ENCODE data around the gene DEFB119. TPM values are rescaled to one million over a fixed set of nuclear protein-coding genes. Genes with fewer than 3 reads are reported as not detected.
"Not testable (repeated sequence)": the region's sequence is repeated elsewhere in the genome, so short reads cannot be mapped to it uniquely, and the experiment has no call there.

DEFB119 gene
- total RNA-seq, 1 experiment from 2014 or later, result not detected

- Histone ChIP-seq H3K79me2 (ENCODE audit: insufficient read depth, low read length) (no peaks in the 10 kb centered on the region), H3T11ph (ENCODE audit: low read length) (no peak within 1 kb of the TSS), H2AFZ (ENCODE audit: low read length) (no peak within 1 kb of the TSS), H3K9ac (ENCODE audit: extremely low read depth, insufficient read length, low read length) (no peak within 1 kb of the TSS), H3K4ac (ENCODE audit: low read depth, low read length) (no peak within 1 kb of the TSS), H2BK15ac (ENCODE audit: low read depth, low read length) (no peak within 1 kb of the TSS), H3K56ac (ENCODE audit: insufficient read length, low read depth, low read length) (no peak within 1 kb of the TSS), H3K14ac (ENCODE audit: insufficient read depth, low read length) (no peak within 1 kb of the TSS), H2AK5ac (ENCODE audit: insufficient read length, low read length) (no peak within 1 kb of the TSS), H3K4me2 (ENCODE audit: insufficient read depth, insufficient read length, low read length) (no peak within 1 kb of the TSS), H4K5ac (ENCODE audit: insufficient read length, low read depth, low read length) (no peak within 1 kb of the TSS), H3K79me1 (ENCODE audit: insufficient read depth, low read depth, low read length, poor library complexity, severe bottlenecking) (no peaks in the 10 kb centered on the region), H4K20me1 (ENCODE audit: control insufficient read depth, insufficient read depth, insufficient read length) (no peaks in the 10 kb centered on the region), H4K91ac (ENCODE audit: insufficient read length, low read depth, low read length) (no peak within 1 kb of the TSS), H3K9me3 (ENCODE audit: control insufficient read depth, low read depth, low read length) (peaks cover 80% of the 10 kb centered on the region), H3K27me3 (ENCODE audit: insufficient read depth, low read length) (no peaks in the 10 kb centered on the region), H3K4me1 (ENCODE audit: insufficient read depth, low read length) (no peaks in the 10 kb centered on the region), H2BK20ac (ENCODE audit: low read depth, low read length, poor library complexity, severe bottlenecking) (no peak within 1 kb of the TSS), H4K8ac (replicated peaks; ENCODE audit: insufficient read length, low read depth, low read length) (no peak within 1 kb of the TSS), H3K23me2 (ENCODE audit: insufficient read length, low read depth, low read length, poor library complexity, severe bottlenecking) (no peaks in the 10 kb centered on the region), H3K23ac (ENCODE audit: insufficient read length, low read depth, low read length) (no peak within 1 kb of the TSS), H2BK12ac (ENCODE audit: insufficient read length, low read depth, low read length) (no peak within 1 kb of the TSS), H2BK120ac (ENCODE audit: low read depth, low read length, poor library complexity, severe bottlenecking) (no peak within 1 kb of the TSS), H3K27ac (ENCODE audit: insufficient read length, low read depth, low read length) (no peak within 1 kb of the TSS), H3K18ac (ENCODE audit: insufficient read length, low read depth, low read length) (no peak within 1 kb of the TSS), H2BK5ac (ENCODE audit: insufficient read length, low read length) (no peak within 1 kb of the TSS)
- Mint-ChIP-seq H3K27ac (no peak within 1 kb of the TSS), H3K4me3 (no peak within 1 kb of the TSS; a peak in 1 of 5 replicates), H3K9me3 (peaks cover 89 to 93% of the 10 kb centered on the region in 2 experiments), H3K4me1 (no peaks in the 10 kb centered on the region), H3K36me3 (ENCODE audit: insufficient read depth in 1 of 3, low read depth in 3 of 3) (peaks cover 0 to 34% (median 6%) of the 10 kb centered on the region in 3 experiments; a peak in 6 of 7 replicates), H3K27me3 (ENCODE audit: low read depth) (peaks cover 4% of the 10 kb centered on the region)
- DNase-seq, result no peak
- WGBS (ENCODE audit: extremely low coverage, insufficient read length, low lambda C conversion rate), result no CpG with 5 or more reads among the region's 2 CpGs
- no peak for TF ChIP-seq CTCF (conservative IDR thresholded peaks at IDR 0.05)
These were observed 22.1 kb downstream of the DEFB119 start, which contains the start of gene DEFB118 for GRCh38 chr20:31368301-31368700. TSS of gene DEFB118 (plus strand) at chr20:31368601. CDS start at chr20:31368651, 50 bp downstream.

DNA sequence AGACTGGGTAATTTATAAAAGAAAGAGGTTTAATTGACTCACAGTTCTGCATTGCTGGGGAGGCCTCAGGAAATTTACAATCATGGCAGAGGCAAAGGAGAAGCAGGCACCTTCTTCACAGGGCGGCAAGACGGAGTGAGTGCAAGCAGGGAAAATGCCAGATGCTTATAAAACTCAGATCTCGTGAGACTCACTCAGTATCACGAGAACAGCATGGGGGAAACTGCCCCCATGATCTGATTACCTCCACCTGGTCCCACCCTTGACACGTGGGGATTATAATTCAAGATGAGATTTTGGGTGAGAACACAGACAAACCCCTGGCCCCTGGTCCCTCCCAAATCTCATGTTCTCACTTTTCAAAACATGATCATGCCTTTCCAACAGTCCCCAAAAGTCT lies 26.1 kb downstream of the DEFB119 start:
- H4K20me1 ChIP-seq (ENCODE audit: control insufficient read depth, insufficient read depth, insufficient read length); H3K56ac ChIP-seq (ENCODE audit: insufficient read length, low read depth, low read length); H3K4me1 Mint-ChIP-seq; H3K23ac ChIP-seq (ENCODE audit: insufficient read length, low read depth, low read length); H2BK120ac ChIP-seq (ENCODE audit: low read depth, low read length, poor library complexity, severe bottlenecking); H2AK5ac ChIP-seq (ENCODE audit: insufficient read length, low read length); H3K18ac ChIP-seq (ENCODE audit: insufficient read length, low read depth, low read length); H3K27me3 ChIP-seq (ENCODE audit: insufficient read depth, low read length); H3T11ph ChIP-seq (ENCODE audit: low read length); DNase-seq; H3K23me2 ChIP-seq (ENCODE audit: insufficient read length, low read depth, low read length, poor library complexity, severe bottlenecking); H3K4me3 Mint-ChIP-seq; H2BK12ac ChIP-seq (ENCODE audit: insufficient read length, low read depth, low read length); H3K79me2 ChIP-seq (ENCODE audit: insufficient read depth, low read length); H3K4me1 ChIP-seq (ENCODE audit: insufficient read depth, low read length); H2BK20ac ChIP-seq (ENCODE audit: low read depth, low read length, poor library complexity, severe bottlenecking); H3K27ac Mint-ChIP-seq; H3K4ac ChIP-seq (ENCODE audit: low read depth, low read length); H2BK5ac ChIP-seq (ENCODE audit: insufficient read length, low read length); H2BK15ac ChIP-seq (ENCODE audit: low read depth, low read length); H3K27ac ChIP-seq (ENCODE audit: insufficient read length, low read depth, low read length); H2AFZ ChIP-seq (ENCODE audit: low read length); H3K14ac ChIP-seq (ENCODE audit: insufficient read depth, low read length); H3K79me1 ChIP-seq (ENCODE audit: insufficient read depth, low read depth, low read length, poor library complexity, severe bottlenecking); H3K27me3 Mint-ChIP-seq (ENCODE audit: low read depth); H3K9ac ChIP-seq (ENCODE audit: extremely low read depth, insufficient read length, low read length); H4K91ac ChIP-seq (ENCODE audit: insufficient read length, low read depth, low read length); H3K4me2 ChIP-seq (ENCODE audit: insufficient read depth, insufficient read length, low read length); H4K5ac ChIP-seq (ENCODE audit: insufficient read length, low read depth, low read length); H4K8ac ChIP-seq (replicated peaks; ENCODE audit: insufficient read length, low read depth, low read length): not testable (repeated sequence)
- peaks cover 81 to 88% of the 10 kb centered on the region in 2 experiments for H3K9me3 Mint-ChIP-seq
- peaks cover 65% of the 10 kb centered on the region for H3K9me3 ChIP-seq (ENCODE audit: control insufficient read depth, low read depth, low read length)
- peaks cover 4 to 26% (median 8%) of the 10 kb centered on the region in 3 experiments; a peak in 5 of 7 replicates for H3K36me3 Mint-ChIP-seq (ENCODE audit: insufficient read depth in 1 of 3, low read depth in 3 of 3)
- no CpG with 5 or more reads among the region's 5 CpGs for WGBS (ENCODE audit: extremely low coverage, insufficient read length, low lambda C conversion rate)
